Kidney capillary endothelial cell (primary cell): ENCODE data around the gene PAOX.
"Not testable (repeated sequence)": the region's sequence is repeated elsewhere in the genome, so short reads cannot be mapped to it uniquely, and the experiment has no call there.

Experiments used
- DNase-seq: peaks from one replicate; pipeline ENCODE4 v3.0.0-alpha.2; 2018; ENCODE audit warnings: low spot score

The PAOX gene

GRCh38 chr10:133364645-133365431, 14.2 kb upstream of the PAOX start:
- DNase-seq = no peak

GRCh38 chr10:133365461-133366129, 13.5 kb upstream of the PAOX start:
- DNase-seq = no peak

- no peak for DNase-seq
Observed at GRCh38 chr10:133366130-133366478, 13.0 kb upstream of the PAOX start.

GRCh38 chr10:133366751-133367150, 12.3 kb upstream of the PAOX start:
- DNase-seq = no peak

GRCh38 chr10:133367461-133367860, 11.6 kb upstream of the PAOX start:
- not testable (repeated sequence) for DNase-seq

DNA sequence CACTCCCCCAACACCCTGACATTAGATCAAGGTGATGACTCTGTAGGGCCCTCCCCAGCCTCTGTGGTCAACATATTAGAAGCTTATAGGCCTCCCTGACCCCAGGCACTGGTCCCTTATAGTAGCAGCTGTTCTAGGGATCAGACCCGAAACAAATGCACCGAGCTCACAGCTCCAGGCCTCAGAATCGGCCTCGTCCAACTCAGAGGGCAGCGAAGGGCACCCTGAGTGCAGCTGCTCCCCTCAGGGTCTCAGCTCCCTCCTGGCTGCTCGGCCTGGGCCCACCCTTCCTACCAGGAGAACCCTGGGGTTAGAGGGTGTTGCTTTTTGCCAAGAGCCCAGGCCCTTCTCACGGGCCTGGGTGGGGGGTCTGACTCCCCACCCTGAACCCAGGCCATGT, 10.9 kb upstream of the PAOX start:
- no peak for DNase-seq

- DNase-seq = no peak
Observed at GRCh38 chr10:133370030-133370786, 8.9 kb upstream of the PAOX start.

- no peak for DNase-seq
Observed at GRCh38 chr10:133372507-133372906, 6.6 kb upstream of the PAOX start.

DNA sequence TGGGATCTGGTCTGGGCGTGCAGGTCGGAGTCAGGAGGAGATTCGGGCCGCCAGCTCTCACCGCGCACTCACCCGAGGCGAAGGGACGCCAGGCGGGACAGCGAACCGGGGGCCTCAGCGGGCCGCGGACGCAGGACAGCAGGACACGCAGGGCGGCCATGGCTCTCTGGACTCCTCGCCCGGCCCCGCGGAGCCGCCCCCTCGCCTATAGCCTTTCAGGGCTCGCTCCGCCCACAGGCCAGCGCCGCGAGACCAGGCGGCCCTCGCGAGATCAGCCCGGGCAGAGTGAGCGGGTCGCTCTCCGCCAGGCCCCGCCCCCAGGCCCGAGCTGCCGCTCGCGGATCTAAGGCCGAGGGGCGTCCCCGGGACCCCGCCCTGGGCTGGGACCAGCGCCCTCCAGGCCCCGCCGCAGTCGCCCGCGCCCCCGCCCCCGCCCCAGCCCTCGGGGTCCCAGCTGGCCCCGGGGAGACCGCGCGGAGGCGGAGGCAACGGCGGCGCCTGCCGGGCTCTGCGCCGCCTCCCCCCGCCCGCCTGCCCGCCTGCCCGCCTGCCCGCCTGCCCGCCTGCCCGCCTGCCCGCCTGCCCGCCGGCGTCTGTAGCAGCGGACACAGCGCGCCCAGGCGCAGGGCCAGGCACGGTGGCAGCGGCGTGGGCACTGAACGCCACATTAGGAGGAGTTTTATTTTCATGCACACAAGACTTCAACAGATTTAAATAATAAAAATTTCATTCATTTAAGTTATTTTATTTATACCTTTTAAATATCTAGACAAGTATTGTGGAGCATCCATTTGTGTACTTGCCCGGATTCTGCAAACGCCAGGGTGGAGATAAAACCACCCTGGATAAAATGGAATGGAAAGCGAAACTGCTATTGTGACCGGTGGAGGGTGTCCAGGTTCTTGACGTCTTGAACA, 5.6 kb upstream of the PAOX start, which contains the start of gene ECHS1:
ECHS1 (minus strand) TSS at position 181 of the 917 bp plus-strand sequence; CDS start at position 160, 21 bp downstream.
- DNase-seq = peak; percentile 89

DNA sequence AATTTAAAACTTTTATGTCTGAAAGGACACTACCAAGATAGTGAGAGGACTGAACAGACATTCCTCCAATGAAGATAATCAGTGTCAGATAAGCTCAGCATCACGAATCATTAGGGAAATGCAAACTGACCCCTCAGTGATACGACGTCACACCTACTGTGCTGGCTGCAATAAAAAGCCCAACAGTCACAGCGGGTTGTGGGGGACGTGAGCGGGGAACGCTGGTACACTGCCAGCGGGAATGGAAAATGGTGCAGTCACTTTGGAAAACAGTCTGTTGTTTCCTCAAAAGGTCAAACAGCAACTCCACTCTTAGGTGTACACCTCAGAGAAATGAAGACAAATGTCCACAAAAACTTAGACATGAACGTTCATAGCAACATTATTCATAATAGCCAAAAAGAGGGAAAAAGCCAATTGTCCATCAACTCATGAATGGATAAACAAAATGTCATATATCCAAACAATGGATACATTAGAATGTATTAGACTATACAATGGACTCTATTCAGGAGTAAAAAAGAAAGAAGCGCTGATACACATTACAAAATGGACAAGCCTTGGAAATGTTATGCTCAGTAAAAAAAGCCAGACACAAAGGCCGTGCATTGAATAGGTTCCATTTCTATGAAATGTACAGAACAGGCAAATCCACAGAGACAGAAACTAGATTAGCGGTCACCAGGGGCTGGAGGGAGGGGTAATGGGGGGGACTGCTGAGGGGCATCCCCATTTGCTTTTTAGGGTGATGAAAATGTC, 3.5 kb upstream of the PAOX start:
- no peak for DNase-seq

- DNase-seq = not testable (repeated sequence)
Observed at GRCh38 chr10:133376183-133376582, 2.9 kb upstream of the PAOX start.

DNA sequence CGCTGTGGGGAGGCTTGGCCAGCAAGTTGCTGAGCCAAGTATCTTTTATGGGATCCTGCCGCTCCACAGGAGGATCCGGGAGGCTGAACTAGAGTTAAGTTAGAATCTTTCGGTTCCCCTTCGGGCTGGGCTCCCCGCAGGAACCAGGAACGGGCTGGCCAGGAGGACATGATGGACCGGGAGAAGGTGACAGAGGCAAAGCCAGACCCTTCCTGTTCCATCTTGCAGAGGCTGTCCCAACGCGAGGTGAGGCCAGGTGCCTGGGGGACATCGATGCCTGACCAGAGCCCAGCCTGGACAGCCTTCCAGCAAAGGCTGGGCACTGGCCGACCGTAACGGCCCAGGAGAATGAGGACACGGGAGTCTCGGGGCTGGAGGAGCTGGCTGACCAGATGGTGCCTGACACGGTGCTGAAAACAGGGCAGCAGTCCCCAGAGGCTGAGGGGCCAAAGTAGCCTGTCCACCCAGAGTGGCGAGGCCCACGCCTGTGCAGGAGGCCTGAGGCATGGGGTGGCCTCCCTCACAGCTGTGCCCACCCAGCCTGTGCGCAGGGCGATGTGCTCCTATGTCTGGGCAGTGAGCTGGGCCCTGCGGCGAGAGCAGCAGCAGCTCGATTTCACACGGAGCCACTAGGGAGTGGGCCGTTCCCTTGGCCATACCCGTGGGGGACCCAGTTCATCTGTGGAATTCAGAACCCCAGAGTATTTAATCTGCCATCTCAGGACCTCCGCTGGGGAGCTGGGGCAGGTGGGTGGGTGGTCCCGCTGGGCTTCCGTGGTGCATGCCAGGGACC, 1.8 kb upstream of the PAOX start:
- no peak for DNase-seq

DNA sequence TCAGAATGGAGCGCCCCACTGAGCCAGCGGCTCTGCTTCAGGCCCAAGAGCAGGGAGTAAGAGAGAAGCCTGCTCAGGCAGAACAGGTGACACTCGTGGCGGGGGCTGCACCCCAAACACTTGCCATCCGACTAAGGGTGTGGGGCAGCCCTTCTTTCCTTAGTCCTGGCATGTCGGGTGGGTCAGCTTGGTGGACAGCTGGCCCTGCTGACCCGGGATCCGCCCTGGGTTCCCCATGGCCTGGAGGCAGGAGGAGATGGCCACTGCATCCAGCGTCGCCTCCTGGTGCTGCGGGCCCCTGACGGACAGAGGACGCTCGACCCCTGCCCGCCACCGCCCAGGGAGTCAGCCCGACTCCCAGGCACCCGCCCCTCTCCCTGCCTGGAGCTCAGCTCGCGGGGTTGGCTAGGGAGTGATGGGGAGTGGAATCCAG, 1.2 kb upstream of the PAOX start:
- DNase-seq = no peak

DNA sequence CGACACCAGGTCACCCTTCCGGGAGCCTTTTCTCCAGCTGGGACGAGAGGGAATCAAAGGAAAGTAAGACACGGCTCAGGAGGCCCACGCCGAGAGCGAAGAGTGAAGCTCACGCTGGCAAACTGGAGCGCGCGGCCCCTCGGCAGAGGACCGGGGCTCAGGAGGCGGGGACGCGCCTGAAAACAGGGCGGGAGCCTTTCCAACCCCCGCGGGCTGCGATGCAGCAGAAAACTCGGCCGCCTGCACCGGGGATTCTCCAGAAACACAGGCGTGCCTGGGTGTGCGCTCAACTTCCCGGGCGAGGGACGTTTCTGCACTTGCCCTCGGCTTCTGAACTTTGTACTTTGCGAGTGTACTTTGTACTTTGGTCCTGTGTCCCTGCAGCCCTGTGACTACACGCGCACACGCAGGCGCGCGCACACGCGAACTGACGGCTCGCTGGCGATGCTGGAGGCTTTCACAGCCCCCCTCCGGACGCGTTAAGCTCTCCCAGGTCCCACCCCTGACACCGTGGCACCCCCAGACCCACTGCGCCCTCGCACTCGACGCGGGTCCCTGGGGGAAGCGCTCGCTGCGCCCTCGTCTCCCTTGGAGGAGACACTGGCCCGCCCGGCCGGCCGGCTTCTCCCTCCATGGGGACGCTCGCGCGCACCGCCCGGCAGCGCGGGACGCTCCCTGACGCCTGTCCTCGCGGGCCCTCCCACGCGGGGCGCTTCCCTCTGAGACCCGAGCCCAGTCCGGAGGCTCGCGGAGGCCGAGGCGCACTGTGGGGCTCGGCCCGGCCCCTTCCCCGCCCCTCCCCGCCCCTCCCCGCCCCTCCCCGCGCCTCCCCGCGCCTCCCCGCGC, 588 bp upstream of the PAOX start:
- DNase-seq = no peak

GRCh38 chr10:133379801-133380666, 972 bp downstream of the PAOX start:
- no peak for DNase-seq

GRCh38 chr10:133381036-133381435, 2.0 kb downstream of the PAOX start:
- DNase-seq = no peak

- no peak for DNase-seq
Observed at GRCh38 chr10:133383551-133383950, 4.5 kb downstream of the PAOX start.

DNA sequence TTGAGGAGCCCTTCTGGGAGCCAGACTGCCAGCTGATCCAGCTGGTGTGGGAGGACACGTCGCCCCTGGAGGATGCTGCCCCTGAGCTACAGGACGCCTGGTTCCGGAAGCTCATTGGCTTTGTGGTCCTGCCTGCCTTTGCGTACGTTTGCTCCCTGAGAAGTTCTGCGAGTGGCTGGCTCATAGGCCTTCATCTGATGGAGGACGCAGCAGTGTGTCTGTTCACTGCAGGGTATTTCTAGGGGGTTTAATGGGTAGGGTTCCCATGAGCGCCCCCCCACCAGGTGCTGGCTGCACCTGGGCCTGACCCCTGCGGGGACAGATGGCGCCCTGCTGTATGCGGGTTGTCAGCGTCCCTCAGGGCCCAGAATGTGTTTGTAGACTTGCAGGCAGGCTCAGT, 5.0 kb downstream of the PAOX start:
- no peak for DNase-seq
